ENCODE results near the gene TSEN54.

- TF ChIP-seq CEBPB (IDR thresholded peaks at IDR 0.05; ENCODE audit: low read depth) (no peak), EZH2phosphoT487 (IDR thresholded peaks at IDR 0.05; ENCODE audit: borderline replicate concordance) (no peak), SIN3A (IDR thresholded peaks at IDR 0.05; ENCODE audit: low read depth) (no peak), ZNF274 (IDR thresholded peaks at IDR 0.05; ENCODE audit: low read depth, low read length) (no peak)
Observed at GRCh38 chr17:75474736-75475135, 41.6 kb upstream of the TSEN54 start.
